HS-27A (cell line): ENCODE data around the gene ZBTB34.

ENCODE experiments used
- DNase-seq: peaks from one replicate; pipeline ENCODE4 v3.0.0-alpha.2; 2012; ENCODE audit warnings: low read depth, missing footprints

The ZBTB34 gene

DNA sequence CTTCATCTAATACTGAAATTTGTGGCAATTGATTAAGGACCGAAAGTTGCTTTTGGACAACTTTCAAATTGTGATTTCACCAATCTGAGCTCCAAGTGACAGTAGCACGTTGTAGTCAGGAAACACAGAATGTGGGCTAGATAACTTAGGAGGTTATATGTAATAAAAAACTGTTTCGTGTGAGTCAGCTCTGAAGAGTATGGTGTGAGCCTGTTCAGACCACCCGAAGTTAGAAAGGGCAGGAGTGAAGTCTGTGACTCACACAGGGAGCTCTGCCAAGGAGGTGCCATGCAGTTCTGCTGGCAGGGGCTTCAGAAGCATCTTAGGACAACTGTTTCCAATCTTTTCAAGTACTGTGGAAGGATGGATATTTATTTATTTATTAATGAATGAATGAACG, 16.4 kb upstream of the ZBTB34 start:
- peak; percentile 46 for DNase-seq

DNA sequence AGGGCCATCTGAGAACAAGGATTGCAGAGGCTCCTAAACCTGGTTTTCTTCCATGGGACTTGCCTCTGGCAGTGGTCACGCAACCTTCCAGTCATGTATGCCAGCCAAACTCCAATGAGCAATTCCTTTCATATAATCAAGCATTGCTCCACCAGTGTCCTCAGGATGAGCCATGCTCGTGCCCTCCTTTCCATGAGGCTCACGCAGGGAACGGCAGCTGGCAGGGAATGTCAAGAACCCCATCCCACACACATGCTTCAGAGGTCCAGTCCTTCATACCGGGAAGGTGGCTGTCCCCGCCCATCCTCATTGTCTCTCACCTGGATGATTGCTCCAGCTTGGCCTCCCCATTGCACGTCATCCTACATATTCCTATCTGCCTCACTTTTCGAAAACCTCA, 13.4 kb upstream of the ZBTB34 start:
- no peak for DNase-seq

DNA sequence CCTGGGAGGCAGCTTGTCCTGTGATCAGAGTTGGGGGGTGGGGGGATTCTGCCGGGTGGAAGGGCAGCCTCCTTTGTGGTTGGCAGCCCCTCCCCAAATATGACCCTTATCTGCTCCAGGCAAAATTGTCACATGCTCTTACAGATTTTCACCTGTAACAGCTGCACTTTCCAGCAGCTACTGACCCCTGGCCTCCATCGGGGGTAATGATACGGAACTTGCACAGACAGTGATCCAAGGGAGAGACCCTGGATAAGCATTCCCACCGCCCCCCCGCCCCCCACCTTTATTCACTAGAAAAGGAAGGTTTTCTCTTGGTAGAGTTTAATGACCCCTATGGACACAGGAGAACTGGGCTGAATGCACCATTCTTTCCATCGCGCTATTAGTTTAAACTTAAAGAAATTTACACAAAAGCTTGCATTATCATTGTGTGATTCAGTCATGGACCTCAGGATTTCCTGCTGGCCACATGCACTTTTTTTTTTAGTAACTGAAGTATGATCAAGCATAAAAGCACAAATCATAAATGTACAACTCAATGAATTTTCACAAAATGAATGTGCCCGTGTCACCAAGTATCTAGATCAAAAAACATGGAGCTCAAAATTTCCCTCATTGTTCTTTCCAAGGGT, 10.7 kb upstream of the ZBTB34 start:
- no peak for DNase-seq

- DNase-seq, result no peak
Measured at GRCh38 chr9:126851286-126851880, 9.1 kb upstream of the ZBTB34 start.

DNA sequence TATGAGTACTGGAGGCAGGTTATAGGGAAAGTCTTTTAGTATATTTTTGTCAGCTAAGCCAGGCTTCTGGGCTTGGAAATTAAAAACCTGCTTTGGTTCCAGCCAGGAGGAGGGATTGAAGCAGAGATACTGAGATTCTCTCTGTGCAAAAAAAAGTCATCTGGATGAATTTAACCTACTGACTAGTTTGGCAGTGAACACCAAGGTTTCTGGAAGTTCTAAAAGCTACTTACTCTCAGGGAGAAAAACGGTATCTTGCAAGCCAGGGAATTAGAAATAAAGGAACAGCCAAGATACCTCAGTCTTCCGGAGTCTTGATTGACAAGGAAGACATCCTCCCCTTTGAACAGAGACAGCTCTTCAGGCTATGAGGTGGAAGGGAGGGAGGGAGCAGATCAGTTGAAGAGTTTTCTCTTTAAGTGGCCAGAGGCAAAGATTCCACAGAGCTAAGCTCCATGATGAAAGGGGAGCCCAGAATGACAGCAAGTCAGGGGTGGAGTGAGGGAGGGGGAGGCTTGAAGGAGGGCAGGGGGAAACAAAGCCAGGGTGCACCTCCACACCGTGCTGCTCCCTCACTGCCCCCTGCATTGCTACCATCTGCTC, 8.3 kb upstream of the ZBTB34 start:
- DNase-seq, result no peak

GRCh38 chr9:126853667-126854066, 6.8 kb upstream of the ZBTB34 start:
- no peak for DNase-seq

GRCh38 chr9:126854734-126855133, 5.7 kb upstream of the ZBTB34 start:
- DNase-seq, result no peak

GRCh38 chr9:126856326-126856877, 4.0 kb upstream of the ZBTB34 start:
- DNase-seq, result no peak

DNA sequence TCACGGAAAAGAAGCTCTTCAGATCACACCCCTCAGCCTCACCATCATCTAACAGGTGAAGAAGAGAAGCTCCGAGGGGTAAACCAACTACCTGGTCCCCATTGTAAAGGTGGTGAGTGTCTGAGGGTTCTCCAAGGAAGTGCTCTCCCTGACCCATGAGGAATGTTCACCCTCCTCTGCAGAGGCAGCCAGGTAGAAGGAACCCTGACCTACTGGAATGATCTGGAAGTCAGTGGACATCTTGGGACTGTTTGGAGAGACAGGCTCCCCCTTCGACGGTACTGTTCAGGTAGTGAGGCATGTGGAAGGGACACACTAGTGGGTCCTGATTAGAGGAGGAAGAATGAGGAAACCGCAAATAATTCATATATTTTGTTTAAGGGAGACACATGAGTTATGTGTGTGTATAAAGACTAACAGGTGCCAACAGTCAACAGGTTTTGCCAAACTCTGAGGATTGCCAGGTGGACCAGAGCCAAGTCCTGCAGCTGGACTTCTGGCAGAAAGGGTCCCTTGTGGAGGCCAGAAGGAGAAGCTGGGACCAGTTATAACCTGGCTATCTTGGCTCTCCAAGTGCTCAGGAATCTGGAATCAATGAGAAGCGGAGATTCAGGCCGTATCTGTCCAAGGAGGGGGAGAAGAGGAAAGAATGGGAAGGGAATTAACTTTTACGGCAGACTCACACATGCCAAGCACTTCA, 3.0 kb upstream of the ZBTB34 start:
- DNase-seq, result no peak

GRCh38 chr9:126859111-126859510, 1.3 kb upstream of the ZBTB34 start:
- DNase-seq, result no peak

DNA sequence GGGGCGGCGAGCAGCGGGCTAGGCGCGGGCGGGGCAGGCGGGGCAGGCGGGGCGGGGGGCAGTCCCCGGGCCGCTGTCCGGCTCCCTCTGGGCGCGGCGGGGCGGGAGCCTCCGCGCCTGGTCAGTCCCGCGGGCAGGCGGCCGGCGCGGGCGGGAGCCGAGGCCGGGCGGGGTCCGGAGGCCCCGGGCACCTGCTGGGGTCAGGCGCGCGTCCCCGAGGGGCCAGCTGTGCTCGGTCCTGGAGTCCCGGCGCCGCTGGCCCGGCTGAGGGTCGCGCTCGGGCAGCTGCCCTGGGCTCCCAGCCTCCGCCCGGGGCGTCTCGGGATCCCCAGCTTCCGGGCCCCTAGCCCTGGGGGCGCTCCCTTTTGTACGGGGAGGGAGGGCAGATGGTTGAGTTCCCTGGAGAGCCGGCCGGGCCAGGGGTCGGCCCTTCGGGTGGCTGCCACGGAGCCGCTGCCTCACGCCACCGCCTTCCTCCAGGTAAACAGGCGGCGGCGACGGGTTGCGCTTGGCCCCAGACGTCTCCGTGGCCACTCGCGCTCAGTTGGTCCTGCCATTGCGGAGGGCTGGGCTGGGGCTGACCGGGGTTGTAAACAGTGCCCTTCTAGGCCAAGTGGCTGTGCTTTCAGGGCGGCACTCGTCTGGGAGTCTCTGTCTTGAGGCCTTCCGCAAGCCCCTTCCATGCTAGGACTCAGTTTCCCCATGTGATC, 473 bp downstream of the ZBTB34 start:
- DNase-seq, result no peak

GRCh38 chr9:126861707-126862103, 1.3 kb downstream of the ZBTB34 start:
- no peak for DNase-seq

DNA sequence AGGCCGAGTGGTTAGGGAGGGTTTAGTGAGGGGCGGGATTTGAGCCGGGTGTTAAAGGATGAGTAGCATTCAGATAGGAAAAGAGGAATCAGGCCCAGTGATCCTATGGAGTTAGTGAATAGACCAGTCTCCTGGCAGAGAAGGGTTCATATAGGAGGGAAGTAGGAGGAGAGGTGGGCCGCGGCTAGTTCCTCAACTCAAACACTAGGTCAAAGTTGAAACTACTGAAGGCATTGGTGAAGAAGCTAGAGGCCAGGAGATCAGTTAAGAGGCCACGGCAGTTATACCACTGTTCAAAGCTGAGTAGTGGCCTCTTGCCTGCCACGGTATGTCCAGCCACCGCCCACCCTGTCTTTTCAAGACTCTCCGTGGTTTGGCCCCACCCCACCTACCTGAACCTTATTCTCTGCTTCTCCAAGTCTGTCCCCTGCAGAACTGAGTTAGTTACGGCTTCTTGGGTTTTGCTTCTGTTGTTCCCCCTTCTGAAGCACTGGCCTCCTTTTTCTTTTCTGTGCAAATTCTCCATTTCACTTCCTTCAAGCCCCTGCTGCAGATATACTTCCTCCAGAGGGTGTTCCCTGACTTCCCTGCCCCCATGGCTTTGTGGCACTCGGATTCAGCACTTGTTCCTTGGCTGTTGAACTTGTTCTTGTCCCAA, 1.8 kb downstream of the ZBTB34 start:
- DNase-seq, result no peak

DNA sequence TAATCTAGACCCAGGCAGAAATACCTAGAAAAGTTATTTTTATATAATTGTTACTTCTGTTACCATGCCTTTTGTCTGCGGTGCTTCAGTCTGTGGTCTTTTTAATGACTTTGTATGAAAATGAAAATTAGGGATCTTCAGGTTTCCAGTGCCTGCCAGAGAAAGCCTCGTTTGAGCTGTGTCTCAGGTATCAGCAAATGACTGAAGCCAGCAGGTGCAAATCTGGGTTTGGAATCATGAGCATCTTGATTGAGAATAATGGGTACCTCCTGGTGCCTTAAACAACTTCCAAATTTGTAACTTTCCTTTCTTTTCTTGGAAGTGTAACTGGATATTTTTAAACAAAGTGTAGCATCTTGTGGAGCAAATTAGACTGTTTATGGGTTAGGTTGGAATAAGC, 4.3 kb downstream of the ZBTB34 start:
- no peak for DNase-seq

- no peak for DNase-seq
Measured at GRCh38 chr9:126869368-126869767, 8.9 kb downstream of the ZBTB34 start.

DNA sequence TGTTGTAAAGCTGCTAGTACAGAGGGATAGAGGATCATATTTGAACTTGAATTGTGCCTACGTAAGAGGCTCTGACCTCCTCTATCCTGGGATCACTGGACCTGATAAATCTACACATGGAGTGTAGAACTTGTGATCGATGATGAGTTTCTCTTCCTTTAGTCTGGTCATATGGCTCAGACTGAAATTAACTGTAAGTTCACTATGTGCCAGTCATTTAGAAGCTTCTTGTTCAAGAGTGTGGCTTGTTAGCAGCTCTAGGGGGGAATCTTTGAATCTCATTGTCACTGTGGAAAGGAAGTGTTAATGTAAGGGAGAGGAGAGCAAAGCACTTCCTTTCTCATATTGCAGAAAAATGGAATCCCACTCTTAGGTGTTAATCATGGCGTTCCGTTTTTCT, 12.1 kb downstream of the ZBTB34 start:
- no peak for DNase-seq

- DNase-seq, result no peak
Measured at GRCh38 chr9:126874546-126875314, 14.3 kb downstream of the ZBTB34 start.

GRCh38 chr9:126875756-126876510, 15.5 kb downstream of the ZBTB34 start:
- DNase-seq, result no peak

DNA sequence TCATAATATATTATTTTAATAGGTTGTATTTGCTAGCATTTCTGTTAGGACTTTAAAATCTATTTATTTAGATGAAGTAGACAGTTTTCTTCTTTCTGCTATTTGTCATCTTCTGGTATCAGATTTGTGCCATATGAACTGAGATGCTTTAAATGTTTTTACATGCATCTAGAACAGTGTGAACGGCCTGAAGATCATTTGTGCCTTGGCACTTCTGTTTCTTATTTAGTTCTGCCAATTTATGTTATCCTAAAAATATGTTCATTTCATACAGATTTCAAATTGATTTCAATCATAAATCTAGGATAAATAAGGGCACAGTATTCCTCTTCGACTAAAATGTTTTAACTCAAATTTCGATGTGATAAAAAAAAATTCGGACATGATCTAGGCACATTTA, 16.1 kb downstream of the ZBTB34 start:
- DNase-seq, result no peak

- DNase-seq, result no peak
Measured at GRCh38 chr9:126877418-126877817, 17.0 kb downstream of the ZBTB34 start.
